K562 (cell line): ENCODE results near the gene TERT. TPM values are rescaled to one million over a fixed set of nuclear protein-coding genes. Genes with fewer than 3 reads are reported as not detected.

Experiments used
- CTBP1 ChIP-seq: fragments of 450-650 bp; IDR thresholded peaks from 2 replicates; pipeline ENCODE4 v1.6.1; 2016; ENCODE audit warnings: borderline replicate concordance
- GABPA ChIP-seq: fragments of 200-800 bp; sonication (Bioruptor generic); conservative IDR thresholded peaks from 2 replicates; pipeline ENCODE4 v1.6.1; 2016; ENCODE audit warnings: low read depth, missing genetic modification characterization, missing compliant biosample characterization
- HDAC6 ChIP-seq: IDR thresholded peaks from 2 replicates; pipeline ENCODE4 v1.6.1; 2012; ENCODE audit warnings: low read depth, mild to moderate bottlenecking, control low read depth, inconsistent platforms, low read length, moderate library complexity
- MAZ ChIP-seq, 2 experiments: fragments of 450-650 bp in 1 of 2; sonication (generic) in 1 of 2; formaldehyde crosslinking; IDR thresholded peaks in 1 of 2; conservative IDR thresholded peaks in 1 of 2; 2 replicates each; pipeline versions ENCODE4 v1.4.0 to v1.5.0; 2020; ENCODE audit warnings: mild to moderate bottlenecking in 1 of 2, missing genetic modification reagents in 1 of 2
- MBD1 ChIP-seq: fragments of 250-450 bp; sonication (Bioruptor Pico); IDR thresholded peaks from 2 replicates; pipeline ENCODE4 v1.8.0; 2022; ENCODE audit warnings: inconsistent platforms
- NFXL1 ChIP-seq: fragments of 450-650 bp; formaldehyde crosslinking; IDR thresholded peaks from 2 replicates; pipeline ENCODE4 v1.4.0; 2021; ENCODE audit warnings: mild to moderate bottlenecking
- ZNF280A ChIP-seq: fragments of 450-650 bp; IDR thresholded peaks from 2 replicates; pipeline ENCODE4 v1.6.1; 2018; ENCODE audit warnings: mild to moderate bottlenecking, low read depth; ENCODE audit not compliant: partially characterized antibody
- polyA plus RNA-seq, 8 experiments: library from polyadenylated mRNA; depleted of rRNA in 4 of 8; stranded (reverse) in 5 of 8; unstranded in 3 of 8; fragments of >200 nt; fragmentation: Nextera tagmentation in 2 of 8; fragmentation: Illumina TruSeq in 1 of 8; extraction: Ambion mirVana in 2 of 8; extraction: Trizol in 1 of 8; gene quantifications; 2 replicates each; pipeline versions ENCODE4 v1.2.1 to v1.2.3, GENCODE V29; 2011 to 2014; ENCODE audit warnings: inconsistent platforms in 1 of 8, missing spikeins in 1 of 8
- total RNA-seq, 7 experiments: library from RNA; depleted of rRNA in 6 of 7; stranded (reverse); fragments of >200 nt in 6 of 7; fragmentation: Illumina TruSeq in 2 of 7; extraction: Trizol in 2 of 7; gene quantifications; 2 replicates each; pipeline versions ENCODE4 v1.2.1 to v1.2.3, GENCODE V29; 2011 to 2021; ENCODE audit warnings: low replicate concordance in 1 of 7
- TF ChIP-seq, protein P1 (sequence below): fragments of 450-650 bp; IDR thresholded peaks from 2 replicates; pipeline ENCODE4 v1.6.1; 2016

The TERT gene
- total and polyA plus RNA-seq, 9 of the 15 experiments (the other 6 are each of a cell fraction or from before 2014, with no cell fraction given): 0.08 to 4.5 (median 0.98) TPM; not detected in 1

- TF ChIP-seq MBD1 (CRISPR knock-in tag): no peak
- TF ChIP-seq, protein P1, sequence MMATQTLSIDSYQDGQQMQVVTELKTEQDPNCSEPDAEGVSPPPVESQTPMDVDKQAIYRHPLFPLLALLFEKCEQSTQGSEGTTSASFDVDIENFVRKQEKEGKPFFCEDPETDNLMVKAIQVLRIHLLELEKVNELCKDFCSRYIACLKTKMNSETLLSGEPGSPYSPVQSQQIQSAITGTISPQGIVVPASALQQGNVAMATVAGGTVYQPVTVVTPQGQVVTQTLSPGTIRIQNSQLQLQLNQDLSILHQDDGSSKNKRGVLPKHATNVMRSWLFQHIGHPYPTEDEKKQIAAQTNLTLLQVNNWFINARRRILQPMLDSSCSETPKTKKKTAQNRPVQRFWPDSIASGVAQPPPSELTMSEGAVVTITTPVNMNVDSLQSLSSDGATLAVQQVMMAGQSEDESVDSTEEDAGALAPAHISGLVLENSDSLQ: no peak
- TF ChIP-seq NFXL1 (CRISPR knock-in tag): no peak
- no peak for TF ChIP-seq HDAC6
- TF ChIP-seq ZNF280A: no peak
- TF ChIP-seq MAZ (CRISPR knock-in tag; conservative IDR thresholded peaks at IDR 0.05 in 1 of 2, IDR thresholded peaks at IDR 0.05 in 1 of 2): no peak
- no peak for TF ChIP-seq CTBP1
- no peak for TF ChIP-seq GABPA
Measured at GRCh38 chr5:1244255-1244654, 50.6 kb downstream of the TERT start (continued).
